ENCODE measurements around the gene KCNJ11.

DNA sequence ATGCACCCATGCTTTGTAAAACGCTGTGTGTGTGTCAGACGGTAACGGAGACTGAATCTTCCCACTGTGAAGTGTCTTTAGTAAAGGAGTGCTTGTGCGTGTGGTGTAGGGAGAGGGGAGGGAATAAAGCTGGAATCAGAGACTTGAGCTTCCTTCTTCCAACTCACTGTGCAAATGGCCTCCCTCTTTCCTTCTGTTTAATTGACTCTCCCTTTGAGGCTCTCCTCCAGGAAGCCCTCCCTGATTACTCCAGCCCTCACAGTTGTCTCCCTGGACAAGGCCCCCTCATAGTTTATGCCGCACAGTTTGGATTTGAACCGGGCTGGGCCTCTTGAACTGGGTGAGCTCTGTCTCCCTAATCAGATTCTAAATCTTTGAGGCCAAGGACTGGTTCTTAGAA is 23.0 kb upstream of the KCNJ11 start:
- TF ChIP-seq, protein P1, sequence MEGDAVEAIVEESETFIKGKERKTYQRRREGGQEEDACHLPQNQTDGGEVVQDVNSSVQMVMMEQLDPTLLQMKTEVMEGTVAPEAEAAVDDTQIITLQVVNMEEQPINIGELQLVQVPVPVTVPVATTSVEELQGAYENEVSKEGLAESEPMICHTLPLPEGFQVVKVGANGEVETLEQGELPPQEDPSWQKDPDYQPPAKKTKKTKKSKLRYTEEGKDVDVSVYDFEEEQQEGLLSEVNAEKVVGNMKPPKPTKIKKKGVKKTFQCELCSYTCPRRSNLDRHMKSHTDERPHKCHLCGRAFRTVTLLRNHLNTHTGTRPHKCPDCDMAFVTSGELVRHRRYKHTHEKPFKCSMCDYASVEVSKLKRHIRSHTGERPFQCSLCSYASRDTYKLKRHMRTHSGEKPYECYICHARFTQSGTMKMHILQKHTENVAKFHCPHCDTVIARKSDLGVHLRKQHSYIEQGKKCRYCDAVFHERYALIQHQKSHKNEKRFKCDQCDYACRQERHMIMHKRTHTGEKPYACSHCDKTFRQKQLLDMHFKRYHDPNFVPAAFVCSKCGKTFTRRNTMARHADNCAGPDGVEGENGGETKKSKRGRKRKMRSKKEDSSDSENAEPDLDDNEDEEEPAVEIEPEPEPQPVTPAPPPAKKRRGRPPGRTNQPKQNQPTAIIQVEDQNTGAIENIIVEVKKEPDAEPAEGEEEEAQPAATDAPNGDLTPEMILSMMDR (IDR thresholded peaks at IDR 0.05): no peak
- no peak for TF ChIP-seq EZH2 (IDR thresholded peaks at IDR 0.05)

Measured in neural progenitor cell (in vitro differentiated cells).